GM12878 (cell line): Measurements from ENCODE around the gene ACOT6.

Source experiments
- BHLHE40 ChIP-seq, 2 experiments: fragments of 450-650 bp in 1 of 2; IDR thresholded peaks; 2 replicates each; pipeline ENCODE4 v1.6.1; 2011 to 2017; ENCODE audit warnings: low read depth in 2 of 2, borderline replicate concordance in 1 of 2, improper control_type of control experiment in 1 of 2, low read length in 1 of 2, mild to moderate bottlenecking in 1 of 2
- CBX5 ChIP-seq: sonication (generic); IDR thresholded peaks from 2 replicates; pipeline ENCODE4 v1.6.1; 2016; ENCODE audit warnings: low read depth, moderate library complexity, mild to moderate bottlenecking, inconsistent platforms
- HCFC1 ChIP-seq: fragments of 150-350 bp; IDR thresholded peaks from 2 replicates; pipeline ENCODE4 v1.6.1; 2014; ENCODE audit warnings: low read length
- POLR2A ChIP-seq: IDR thresholded peaks from 2 replicates; pipeline ENCODE4 v1.6.1; 2011; ENCODE audit warnings: low read depth, mild to moderate bottlenecking, low read length
- RBBP5 ChIP-seq: fragments of 200-600 bp; sonication (generic); conservative IDR thresholded peaks from 2 replicates; pipeline ENCODE4 v1.6.1; 2016
- RUNX3 ChIP-seq: IDR thresholded peaks from 2 replicates; pipeline ENCODE4 v1.6.1; 2012; ENCODE audit warnings: low read length, inconsistent platforms
- TAF1 ChIP-seq: IDR thresholded peaks from 2 replicates; pipeline ENCODE4 v1.6.1; 2011; ENCODE audit warnings: mild to moderate bottlenecking, low read depth, low read length, borderline replicate concordance
- ZNF24 ChIP-seq: fragments of 450-650 bp; IDR thresholded peaks from 2 replicates; pipeline ENCODE4 v1.6.1; 2017; ENCODE audit warnings: antibody characterized with exemption, mild to moderate bottlenecking
- TF ChIP-seq, protein P1 (sequence below), 3 experiments: IDR thresholded peaks in 2 of 3; conservative IDR thresholded peaks in 1 of 3; 2 replicates each; pipeline ENCODE4 v1.5.1; 2011; ENCODE audit warnings: low read depth in 3 of 3, low read length in 3 of 3, mild to moderate bottlenecking in 3 of 3, control low read depth in 2 of 3, moderate library complexity in 2 of 3, inconsistent platforms in 1 of 3, mixed read lengths in 1 of 3; ENCODE audit not compliant: control insufficient read depth in 2 of 3, insufficient read depth in 1 of 3; ENCODE audit errors: extremely low read depth in 1 of 3
- TF ChIP-seq, protein P2 (sequence below): IDR thresholded peaks from 2 replicates; pipeline ENCODE4 v1.6.1; 2012; ENCODE audit warnings: low read depth, low read length, improper control_type of control experiment

DNA sequence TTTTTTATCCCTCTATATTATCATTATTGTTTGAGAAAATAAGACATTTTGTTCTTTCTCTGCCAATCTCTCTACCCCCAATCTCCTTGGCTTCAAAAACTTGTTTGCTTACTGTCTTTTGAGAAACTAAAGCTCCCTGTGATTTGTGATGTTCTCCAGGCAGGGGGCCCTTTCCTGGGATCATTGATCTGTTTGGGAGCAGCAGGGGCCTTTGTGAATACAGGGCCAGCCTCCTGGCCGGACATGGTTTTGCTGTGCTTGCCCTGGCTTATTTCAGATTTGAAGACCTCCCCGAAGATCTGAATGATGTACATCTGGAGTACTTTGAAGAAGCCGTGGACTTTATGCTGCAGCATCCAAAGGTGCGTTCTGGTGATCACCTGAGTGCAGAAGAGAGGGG, 4.5 kb downstream of the ACOT6 start:
- TF ChIP-seq POLR2A: no peak
- TF ChIP-seq TAF1: no peak
- TF ChIP-seq RUNX3: no peak
- TF ChIP-seq, protein P1, sequence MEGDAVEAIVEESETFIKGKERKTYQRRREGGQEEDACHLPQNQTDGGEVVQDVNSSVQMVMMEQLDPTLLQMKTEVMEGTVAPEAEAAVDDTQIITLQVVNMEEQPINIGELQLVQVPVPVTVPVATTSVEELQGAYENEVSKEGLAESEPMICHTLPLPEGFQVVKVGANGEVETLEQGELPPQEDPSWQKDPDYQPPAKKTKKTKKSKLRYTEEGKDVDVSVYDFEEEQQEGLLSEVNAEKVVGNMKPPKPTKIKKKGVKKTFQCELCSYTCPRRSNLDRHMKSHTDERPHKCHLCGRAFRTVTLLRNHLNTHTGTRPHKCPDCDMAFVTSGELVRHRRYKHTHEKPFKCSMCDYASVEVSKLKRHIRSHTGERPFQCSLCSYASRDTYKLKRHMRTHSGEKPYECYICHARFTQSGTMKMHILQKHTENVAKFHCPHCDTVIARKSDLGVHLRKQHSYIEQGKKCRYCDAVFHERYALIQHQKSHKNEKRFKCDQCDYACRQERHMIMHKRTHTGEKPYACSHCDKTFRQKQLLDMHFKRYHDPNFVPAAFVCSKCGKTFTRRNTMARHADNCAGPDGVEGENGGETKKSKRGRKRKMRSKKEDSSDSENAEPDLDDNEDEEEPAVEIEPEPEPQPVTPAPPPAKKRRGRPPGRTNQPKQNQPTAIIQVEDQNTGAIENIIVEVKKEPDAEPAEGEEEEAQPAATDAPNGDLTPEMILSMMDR (IDR thresholded peaks at IDR 0.05 in 2 of 3, conservative IDR thresholded peaks at IDR 0.05 in 1 of 3; ENCODE audit: control insufficient read depth in 2 of 3, extremely low read depth in 1 of 3, insufficient read depth in 1 of 3, low read depth in 3 of 3, low read length in 3 of 3): no peak
- TF ChIP-seq, protein P2, sequence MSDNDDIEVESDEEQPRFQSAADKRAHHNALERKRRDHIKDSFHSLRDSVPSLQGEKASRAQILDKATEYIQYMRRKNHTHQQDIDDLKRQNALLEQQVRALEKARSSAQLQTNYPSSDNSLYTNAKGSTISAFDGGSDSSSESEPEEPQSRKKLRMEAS: no peak
- no peak for TF ChIP-seq HCFC1
- no peak for TF ChIP-seq CBX5
- no peak for TF ChIP-seq ZNF24
- no peak for TF ChIP-seq RBBP5
- no peak for TF ChIP-seq BHLHE40 (IDR thresholded peaks at IDR 0.05; ENCODE audit: borderline replicate concordance in 1 of 2, low read depth in 2 of 2, low read length in 1 of 2)
